SK-N-SH treated with all-trans-retinoic acid at 6 μM for 48 hours (cell line): ENCODE data around the gene IVL.

Experiments
- ATAC-seq: fragments of 200-7000 bp; cut with Tn5 transposase; 3 replicates; pipeline ENCODE4 v1.9.1; 2020; ENCODE audit warnings: mild to moderate bottlenecking, moderate library complexity
- ARNTL ChIP-seq: fragments of 450-650 bp; formaldehyde crosslinking; IDR thresholded peaks from 2 replicates; pipeline ENCODE4 v1.5.0; 2020; ENCODE audit warnings: low read depth, mild to moderate bottlenecking, moderate library complexity, borderline replicate concordance
- BACH2 ChIP-seq: fragments of 250-450 bp; sonication (Bioruptor Pico); IDR thresholded peaks from 2 replicates; pipeline ENCODE4 v1.9.0; 2021; ENCODE audit warnings: mild to moderate bottlenecking, borderline replicate concordance
- CREB5 ChIP-seq: fragments of 250-450 bp; sonication (Bioruptor Pico); IDR thresholded peaks from 2 replicates; pipeline ENCODE4 v1.5.1; 2020; ENCODE audit warnings: low read depth, mild to moderate bottlenecking, moderate library complexity
- ESRRG ChIP-seq: fragments of 250-450 bp; sonication (Bioruptor Pico); IDR thresholded peaks from 2 replicates; pipeline ENCODE4 v1.6.1; 2021; ENCODE audit warnings: mild to moderate bottlenecking
- GLIS3 ChIP-seq: fragments of 250-450 bp; sonication (Bioruptor Pico); IDR thresholded peaks from 2 replicates; pipeline ENCODE4 v1.5.0; 2020; ENCODE audit warnings: mild to moderate bottlenecking, moderate library complexity
- ISL1 ChIP-seq: fragments of 250-450 bp; sonication (Bioruptor Pico); IDR thresholded peaks from 2 replicates; pipeline ENCODE4 v2.1.2; 2022; ENCODE audit warnings: mild to moderate bottlenecking, moderate library complexity
- OSR1 ChIP-seq: fragments of 250-450 bp; sonication (Bioruptor Pico); IDR thresholded peaks from 2 replicates; pipeline ENCODE4 v1.8.0; 2022; ENCODE audit warnings: moderate library complexity, mild to moderate bottlenecking, inconsistent platforms
- PATZ1 ChIP-seq: fragments of 250-450 bp; sonication (Bioruptor Pico); IDR thresholded peaks from 2 replicates; pipeline ENCODE4 v1.8.0; 2020; ENCODE audit warnings: mild to moderate bottlenecking, moderate library complexity, borderline replicate concordance
- PPARA ChIP-seq: fragments of 250-450 bp; sonication (Bioruptor Pico); IDR thresholded peaks from 2 replicates; pipeline ENCODE4 v1.5.0; 2020; ENCODE audit warnings: mild to moderate bottlenecking, borderline replicate concordance
- RARB ChIP-seq: fragments of 250-450 bp; sonication (Bioruptor Pico); IDR thresholded peaks from 2 replicates; pipeline ENCODE4 v1.8.0; 2021; ENCODE audit warnings: mild to moderate bottlenecking, moderate library complexity
- SNAI2 ChIP-seq: fragments of 250-450 bp; sonication (Bioruptor Pico); IDR thresholded peaks from 2 replicates; pipeline ENCODE4 v1.5.0; 2020; ENCODE audit warnings: mild to moderate bottlenecking, moderate library complexity
- TCF4 ChIP-seq: fragments of 250-450 bp; sonication (Bioruptor Pico); IDR thresholded peaks from 2 replicates; pipeline ENCODE4 v1.8.0; 2021; ENCODE audit warnings: mild to moderate bottlenecking, moderate library complexity, borderline replicate concordance
- TOX ChIP-seq: fragments of 250-450 bp; sonication (Bioruptor Pico); IDR thresholded peaks from 2 replicates; pipeline ENCODE4 v1.8.0; 2021; ENCODE audit warnings: mild to moderate bottlenecking, moderate library complexity, borderline replicate concordance
- TSHZ2 ChIP-seq: fragments of 250-450 bp; sonication (Bioruptor Pico); IDR thresholded peaks from 2 replicates; pipeline ENCODE4 v1.5.0; 2020; ENCODE audit warnings: mild to moderate bottlenecking, moderate library complexity
- ZC3H10 ChIP-seq: fragments of 250-450 bp; sonication (Bioruptor Pico); IDR thresholded peaks from 2 replicates; pipeline ENCODE4 v1.5.1; 2021; ENCODE audit warnings: mild to moderate bottlenecking, moderate library complexity
- ZFP3 ChIP-seq: fragments of 250-450 bp; sonication (Bioruptor Pico); IDR thresholded peaks from 2 replicates; pipeline ENCODE4 v1.5.0; 2020; ENCODE audit warnings: mild to moderate bottlenecking, moderate library complexity
- ZFP30 ChIP-seq: fragments of 450-650 bp; formaldehyde crosslinking; IDR thresholded peaks from 2 replicates; pipeline ENCODE4 v1.5.0; 2022; ENCODE audit warnings: mild to moderate bottlenecking, moderate library complexity
- ZNF565 ChIP-seq: fragments of 450-650 bp; formaldehyde crosslinking; conservative IDR thresholded peaks from 2 replicates; pipeline ENCODE4 v1.5.0; 2020; ENCODE audit warnings: low read depth, mild to moderate bottlenecking, moderate library complexity
- ZNF70 ChIP-seq: fragments of 450-650 bp; formaldehyde crosslinking; IDR thresholded peaks from 2 replicates; pipeline ENCODE4 v1.5.0; 2020; ENCODE audit warnings: mild to moderate bottlenecking, moderate library complexity
- ZNF8 ChIP-seq: fragments of 450-650 bp; formaldehyde crosslinking; IDR thresholded peaks from 2 replicates; pipeline ENCODE4 v1.5.0; 2020; ENCODE audit warnings: mild to moderate bottlenecking, moderate library complexity
- TF ChIP-seq, protein P1 (sequence below): fragments of 250-450 bp; sonication (Bioruptor Pico); IDR thresholded peaks from 2 replicates; pipeline ENCODE4 v1.5.1; 2021; ENCODE audit warnings: mild to moderate bottlenecking, moderate library complexity

IVL gene

DNA sequence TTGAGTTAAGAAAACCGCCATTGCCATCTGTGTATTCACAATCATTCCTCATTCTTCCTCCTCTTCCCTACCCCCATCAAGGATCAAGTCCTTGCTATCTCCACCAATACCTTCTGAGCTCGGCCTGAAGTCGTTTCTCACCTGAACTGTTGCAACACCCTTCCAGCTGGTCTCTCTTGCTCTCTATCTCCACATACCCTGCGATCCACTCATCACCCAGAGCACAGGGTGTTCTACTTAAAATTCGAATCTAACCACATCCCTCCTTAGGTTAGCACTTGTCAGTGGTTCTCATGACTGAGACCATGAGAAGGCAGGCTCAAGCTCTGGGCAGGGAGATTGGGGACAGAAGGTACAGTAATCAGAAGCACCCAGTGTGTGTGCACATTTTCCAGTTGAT lies 4.6 kb downstream of the IVL start:
- ATAC-seq: no peak
- no peak for TF ChIP-seq CREB5 (CRISPR knock-in tag)
- TF ChIP-seq TCF4 (CRISPR knock-in tag): no peak
- no peak for TF ChIP-seq ZNF70 (CRISPR knock-in tag)
- no peak for TF ChIP-seq TSHZ2 (CRISPR knock-in tag)
- TF ChIP-seq ZFP3 (CRISPR knock-in tag): no peak
- no peak for TF ChIP-seq ISL1 (CRISPR knock-in tag)
- TF ChIP-seq ZNF565 (CRISPR knock-in tag): no peak
- no peak for TF ChIP-seq GLIS3 (CRISPR knock-in tag)
- TF ChIP-seq ZC3H10: no peak
- TF ChIP-seq, protein P1, sequence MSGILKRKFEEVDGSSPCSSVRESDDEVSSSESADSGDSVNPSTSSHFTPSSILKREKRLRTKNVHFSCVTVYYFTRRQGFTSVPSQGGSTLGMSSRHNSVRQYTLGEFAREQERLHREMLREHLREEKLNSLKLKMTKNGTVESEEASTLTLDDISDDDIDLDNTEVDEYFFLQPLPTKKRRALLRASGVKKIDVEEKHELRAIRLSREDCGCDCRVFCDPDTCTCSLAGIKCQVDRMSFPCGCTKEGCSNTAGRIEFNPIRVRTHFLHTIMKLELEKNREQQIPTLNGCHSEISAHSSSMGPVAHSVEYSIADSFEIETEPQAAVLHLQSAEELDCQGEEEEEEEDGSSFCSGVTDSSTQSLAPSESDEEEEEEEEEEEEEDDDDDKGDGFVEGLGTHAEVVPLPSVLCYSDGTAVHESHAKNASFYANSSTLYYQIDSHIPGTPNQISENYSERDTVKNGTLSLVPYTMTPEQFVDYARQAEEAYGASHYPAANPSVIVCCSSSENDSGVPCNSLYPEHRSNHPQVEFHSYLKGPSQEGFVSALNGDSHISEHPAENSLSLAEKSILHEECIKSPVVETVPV (CRISPR knock-in tag): no peak
- TF ChIP-seq OSR1 (CRISPR knock-in tag): no peak
- no peak for TF ChIP-seq RARB (CRISPR knock-in tag)
- no peak for TF ChIP-seq BACH2
- TF ChIP-seq ARNTL (CRISPR knock-in tag): no peak
- no peak for TF ChIP-seq PPARA (CRISPR knock-in tag)
- no peak for TF ChIP-seq ZFP30
- TF ChIP-seq ESRRG (CRISPR knock-in tag): no peak

- ATAC-seq: peak; percentile 49; the same call in 2 of the 3 replicates
- no peak for TF ChIP-seq TCF4 (CRISPR knock-in tag)
- no peak for TF ChIP-seq GLIS3 (CRISPR knock-in tag)
- TF ChIP-seq, protein P1 (CRISPR knock-in tag): no peak
- TF ChIP-seq, all 23 proteins: peak for 0
Observed at GRCh38 chr1:152917794-152918193, 9.4 kb downstream of the IVL start.

DNA sequence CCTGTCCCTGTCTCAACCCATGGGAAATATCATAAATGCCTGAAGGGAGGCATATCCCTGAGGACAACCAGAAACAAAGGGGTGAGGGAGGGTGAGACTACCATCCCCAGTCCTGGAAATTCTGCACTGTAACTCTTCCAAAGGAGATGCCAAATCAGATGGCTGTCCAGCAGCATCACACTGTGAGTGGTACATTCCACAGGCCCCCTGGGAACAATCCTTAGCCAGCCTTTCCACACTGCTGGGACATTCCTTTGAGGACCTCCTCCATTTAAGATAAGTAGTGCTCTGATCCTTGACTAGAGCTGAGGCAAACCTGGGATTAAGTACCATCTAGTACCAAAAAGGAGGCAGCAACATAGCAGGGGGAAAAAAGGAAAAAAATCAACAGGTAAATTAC lies 10.7 kb downstream of the IVL start:
- no peak for ATAC-seq
- TF ChIP-seq OSR1 (CRISPR knock-in tag) (no peak), SNAI2 (CRISPR knock-in tag) (no peak), ESRRG (CRISPR knock-in tag) (no peak), RARB (CRISPR knock-in tag) (no peak), PPARA (CRISPR knock-in tag) (no peak), ZNF8 (CRISPR knock-in tag) (no peak), ZC3H10 (no peak), PATZ1 (CRISPR knock-in tag) (no peak), ZFP3 (CRISPR knock-in tag) (no peak), TSHZ2 (CRISPR knock-in tag) (no peak), ZNF565 (CRISPR knock-in tag) (no peak), BACH2 (no peak), CREB5 (CRISPR knock-in tag) (no peak), TOX (CRISPR knock-in tag) (no peak)
- TF ChIP-seq, protein P1 (CRISPR knock-in tag): no peak
